Sciatic nerve (tissue), 2 donors: ENCODE data around the gene UNC5A. TPM values are rescaled to one million over a fixed set of nuclear protein-coding genes. Genes with fewer than 3 reads are reported as not detected.

ENCODE experiments used
- ATAC-seq: fragments of 200-7000 bp; cut with Tn5 transposase; one replicate; pipeline ENCODE4 v1.9.1; 2020; ENCODE audit warnings: mild to moderate bottlenecking, moderate library complexity
- DNase-seq: peaks from one replicate; pipeline ENCODE4 v3.0.0-alpha.2; 2020; ENCODE audit warnings: low spot score
- intact Hi-C: fragments of 100-400 bp; cut with DNase I; formaldehyde crosslinking; loops from one replicate; pipeline ENCODE4 v1.14.2; 2022
- total RNA-seq: library from RNA; stranded (reverse); fragmentation: NEBNext Ultra II Directional; extraction: Animal tissue kit (Norgen Biotek cat#: 25700); gene quantifications from one replicate; pipeline ENCODE4 v1.2.1, GENCODE V29; 2021
- donor health status: DM: no; HTN: no; CAD: no.
- donor health status: DM: no; HTN: no; CAD: no.

Gene UNC5A
- total RNA-seq, 1 donor from 2014 or later = not detected

DNA sequence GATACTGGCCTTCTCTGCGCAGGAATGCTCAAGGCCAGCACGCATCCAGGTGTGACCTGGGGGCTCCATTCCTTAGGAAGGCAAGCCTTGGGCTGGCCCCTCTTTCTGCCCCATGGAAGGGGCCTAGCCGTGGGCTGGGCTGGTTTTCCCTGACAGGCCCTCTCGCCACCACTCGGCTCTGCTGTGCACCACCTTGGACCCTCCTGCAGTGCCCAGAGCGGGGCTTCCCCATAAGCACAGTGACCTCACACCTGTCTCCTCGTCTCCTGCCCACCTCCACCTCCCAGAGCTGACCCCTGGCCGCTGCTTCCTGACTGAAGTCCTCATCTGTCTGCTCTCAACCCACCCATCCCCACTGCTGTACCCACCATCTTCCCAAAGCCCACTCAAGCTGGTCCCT lies 21.1 kb downstream of the UNC5A start:
- intact Hi-C loops = no loop called here
- ATAC-seq = no peak
- DNase-seq = no peak

DNA sequence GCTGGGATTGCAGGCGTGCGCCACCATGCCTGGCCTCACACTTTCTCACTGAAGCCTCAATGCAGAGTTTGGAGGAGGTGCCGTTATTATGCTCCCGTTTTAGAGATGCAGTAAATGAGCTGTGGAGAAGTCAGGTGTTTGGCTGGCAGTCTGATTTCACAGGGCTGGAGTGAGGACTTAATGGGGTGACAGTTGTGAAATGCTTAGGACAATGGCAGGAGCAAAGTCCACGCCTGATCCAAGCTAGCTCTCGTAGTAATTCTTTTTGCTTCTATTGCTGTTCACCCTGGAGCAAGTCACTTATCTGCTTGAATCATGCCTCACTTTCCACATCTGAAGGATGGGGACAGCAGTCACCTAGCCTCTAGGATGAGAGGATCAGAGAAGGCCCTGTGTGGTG lies 21.8 kb downstream of the UNC5A start:
- intact Hi-C loops = no loop called here
- DNase-seq (no peak), ATAC-seq (no peak)

- ATAC-seq = no peak
- DNase-seq = no peak
- intact Hi-C loops = no loop called here
Measured at GRCh38 chr5:176833286-176833685, 22.9 kb downstream of the UNC5A start.

DNA sequence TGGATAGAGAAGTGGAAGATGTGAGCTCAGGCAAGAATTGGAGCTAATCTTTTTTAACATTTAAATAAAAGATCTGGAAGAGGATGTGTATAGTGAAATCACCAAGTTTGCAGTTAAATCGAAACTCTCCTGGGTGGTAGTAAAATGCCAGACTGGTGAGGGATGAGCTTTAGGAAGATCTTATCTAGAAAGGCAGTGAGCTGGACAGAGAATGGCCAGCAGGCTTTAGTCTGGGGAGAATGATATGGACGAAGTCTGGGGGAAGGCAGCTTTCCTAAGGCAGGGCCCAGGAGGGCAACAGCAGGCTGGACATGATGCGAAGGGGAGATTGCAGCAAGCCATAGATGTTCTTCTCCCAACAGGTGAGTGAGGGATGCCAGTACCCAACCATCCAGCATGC lies 25.6 kb downstream of the UNC5A start:
- ATAC-seq (no peak), DNase-seq (no peak)
- intact Hi-C loops = no loop called here

- no peak for DNase-seq
- no peak for ATAC-seq
- intact Hi-C loops = no loop called here
Measured at GRCh38 chr5:176836811-176837706, 26.7 kb downstream of the UNC5A start.

DNA sequence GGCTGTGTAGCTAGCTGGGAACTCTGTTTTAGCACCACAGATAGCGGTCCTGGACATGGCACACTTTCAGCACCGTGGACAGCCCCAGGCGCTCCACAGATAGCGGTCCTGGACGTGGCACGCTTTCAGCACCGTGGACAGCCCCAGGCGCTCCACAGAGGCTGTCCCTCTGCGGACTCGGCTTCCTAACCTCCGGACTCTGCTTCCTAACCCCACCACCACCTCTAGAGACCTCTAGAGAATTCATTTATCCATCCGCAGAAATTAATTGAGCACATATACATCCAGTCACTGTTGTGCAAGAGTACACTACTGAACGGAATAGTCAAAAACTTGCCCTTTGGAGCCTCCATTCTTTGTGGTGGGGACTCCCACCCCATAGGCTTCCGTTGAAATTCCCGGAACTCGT lies 27.4 kb downstream of the UNC5A start:
- ATAC-seq (peak; percentile 89), DNase-seq (peak; percentile 91)
- intact Hi-C loops = no loop called here

DNA sequence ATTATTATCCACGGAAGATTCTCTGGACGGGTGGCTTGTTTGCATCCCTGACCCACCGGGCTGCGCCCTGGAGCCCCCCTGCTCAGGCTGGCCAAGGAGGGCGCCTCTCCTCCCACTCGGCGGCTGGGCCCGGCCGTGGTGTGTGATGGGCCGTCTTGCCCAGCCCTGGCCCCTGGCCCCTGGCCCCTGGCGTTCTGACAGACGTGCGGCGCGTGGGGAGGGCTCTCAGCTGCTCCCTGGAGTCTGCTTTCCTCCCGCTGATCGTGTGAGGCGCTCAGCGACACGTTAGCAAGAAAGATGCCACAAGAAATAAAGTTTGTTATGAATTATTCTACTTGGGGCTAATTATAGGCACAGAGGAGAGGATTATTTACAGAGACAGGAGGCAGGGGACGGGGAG lies 33.3 kb downstream of the UNC5A start:
- ATAC-seq = no peak
- DNase-seq = no peak
- intact Hi-C loops = no loop called here

DNA sequence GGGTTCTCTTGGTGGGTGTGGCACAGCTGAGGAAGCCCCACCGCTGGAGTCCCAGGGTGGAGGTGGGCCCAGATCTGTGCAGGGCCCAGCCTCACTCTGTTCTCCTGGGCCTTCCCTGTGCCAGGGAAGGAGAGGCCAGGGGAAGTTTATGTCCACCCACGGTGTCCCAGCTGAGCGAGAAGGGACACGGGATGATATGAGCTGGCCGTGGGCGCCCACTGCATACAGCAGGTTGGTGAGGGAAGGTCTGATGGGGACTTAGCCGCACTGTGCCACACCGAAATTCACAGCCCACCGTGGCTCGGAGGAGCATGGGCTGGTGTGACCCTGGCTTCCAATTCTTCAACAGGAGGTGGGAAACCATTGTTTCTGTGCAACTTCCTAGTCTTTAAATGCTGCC lies 33.9 kb downstream of the UNC5A start:
- ATAC-seq = no peak
- intact Hi-C loops = no loop called here
- no peak for DNase-seq

GRCh38 chr5:176844706-176845391 lies 34.5 kb downstream of the UNC5A start:
- no peak for ATAC-seq
- DNase-seq = no peak
- intact Hi-C loops = no loop called here

DNA sequence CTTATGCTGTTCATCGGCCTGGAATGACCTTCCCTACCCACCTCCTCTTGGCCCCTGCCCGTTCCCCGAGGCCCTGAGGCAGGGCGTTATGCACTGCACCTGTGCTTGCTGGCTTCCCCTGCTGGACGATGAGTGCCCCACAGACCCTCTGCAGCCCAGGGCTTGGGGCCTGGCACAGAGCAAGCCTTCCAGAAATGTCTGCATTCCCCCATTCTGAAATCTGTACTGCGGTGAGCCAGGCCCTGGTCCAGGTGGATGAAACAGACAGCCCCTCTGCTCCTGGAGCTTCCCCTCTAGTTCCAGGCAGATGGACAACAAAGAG lies 35.0 kb downstream of the UNC5A start:
- intact Hi-C loops = no loop called here
- no peak for DNase-seq
- ATAC-seq = no peak

DNA sequence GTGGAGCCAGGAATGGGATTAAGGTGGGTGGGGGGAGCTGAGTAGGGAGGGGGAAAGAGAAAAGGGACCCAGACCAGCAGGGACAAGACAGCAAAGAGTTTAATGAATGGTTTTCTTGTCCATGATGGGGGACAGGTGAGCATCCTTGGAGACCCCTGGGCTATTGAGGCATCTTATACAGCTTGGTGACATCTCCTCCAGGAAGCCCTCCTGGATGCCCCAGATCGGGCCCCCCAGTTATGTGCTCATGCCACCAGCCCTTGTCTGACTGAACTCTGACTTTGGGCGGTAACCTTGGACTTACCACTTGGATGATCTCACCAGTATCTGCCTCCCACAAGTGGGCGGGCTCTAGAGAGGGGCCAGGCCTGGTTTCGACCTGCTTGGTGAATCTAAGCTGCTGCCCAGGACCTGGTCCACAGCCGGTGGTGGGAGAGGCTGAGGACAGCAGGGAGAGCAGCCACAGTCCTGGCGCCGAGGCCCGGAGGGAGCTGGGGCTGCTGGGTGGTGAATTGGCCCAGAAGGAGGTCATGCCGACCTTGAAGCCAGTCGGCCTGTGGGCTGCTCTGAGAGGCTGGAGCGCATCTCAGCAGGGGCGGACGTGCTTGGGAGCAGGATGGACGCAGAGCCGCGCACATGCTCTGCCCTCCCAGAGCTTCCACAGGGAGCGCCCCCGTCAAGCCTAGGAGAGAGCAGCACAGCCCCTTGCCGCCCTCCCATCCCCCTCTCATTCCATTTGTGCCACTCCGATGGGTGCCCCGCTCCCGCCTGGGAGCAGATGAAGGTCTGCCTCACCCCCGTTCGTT lies 36.2 kb downstream of the UNC5A start:
- ATAC-seq (no peak), DNase-seq (no peak)
- intact Hi-C loops = no loop called here

DNA sequence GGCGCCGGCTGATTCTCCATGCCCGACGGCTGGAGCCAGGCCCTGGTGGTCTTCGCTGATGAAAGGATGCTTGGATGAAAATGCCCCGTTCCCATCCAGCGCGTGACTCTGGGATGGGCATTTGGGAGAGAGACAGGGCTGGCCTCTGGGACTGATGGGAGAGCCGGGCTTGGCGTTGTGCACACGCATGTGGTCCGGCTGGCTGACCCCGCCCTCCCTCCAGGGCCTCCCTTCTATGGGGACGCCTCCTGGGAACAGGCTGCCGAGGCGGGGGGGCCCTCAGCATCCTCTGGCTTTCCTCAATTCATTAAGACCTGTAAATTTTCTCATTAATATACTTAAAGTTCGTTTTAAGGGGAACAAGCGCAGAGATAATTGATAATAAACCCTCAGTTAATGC lies 36.8 kb downstream of the UNC5A start:
- no peak for DNase-seq
- intact Hi-C loops = no loop called here
- ATAC-seq = no peak

- DNase-seq (no peak), ATAC-seq (no peak)
- intact Hi-C loops = no loop called here
Measured at GRCh38 chr5:176847726-176848290, 37.4 kb downstream of the UNC5A start.

DNA sequence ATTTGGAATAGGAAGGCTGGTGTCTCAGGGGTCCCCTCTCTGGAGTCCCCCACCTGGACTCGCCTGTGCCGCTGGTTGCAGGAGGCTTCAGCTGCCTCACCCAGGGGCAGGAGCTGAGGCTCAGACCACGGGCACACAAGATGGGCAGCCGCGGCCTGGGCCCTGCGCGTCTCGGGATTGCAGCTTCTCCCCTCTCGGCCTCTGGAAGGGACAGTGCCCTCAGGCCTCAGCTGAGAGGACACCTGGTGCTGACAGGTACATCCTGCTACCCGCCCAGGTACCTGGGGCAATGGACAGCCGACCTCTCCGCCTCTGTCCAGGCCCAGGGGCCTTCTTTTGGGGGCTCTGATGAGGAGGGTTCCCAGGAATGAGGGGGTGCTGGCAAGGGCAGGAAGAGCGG lies 38.3 kb downstream of the UNC5A start:
- DNase-seq = no peak
- intact Hi-C loops = no loop called here
- ATAC-seq = no peak

- DNase-seq = no peak
- intact Hi-C loops = no loop called here
- ATAC-seq = no peak
Measured at GRCh38 chr5:176849611-176850227, 39.4 kb downstream of the UNC5A start.

DNA sequence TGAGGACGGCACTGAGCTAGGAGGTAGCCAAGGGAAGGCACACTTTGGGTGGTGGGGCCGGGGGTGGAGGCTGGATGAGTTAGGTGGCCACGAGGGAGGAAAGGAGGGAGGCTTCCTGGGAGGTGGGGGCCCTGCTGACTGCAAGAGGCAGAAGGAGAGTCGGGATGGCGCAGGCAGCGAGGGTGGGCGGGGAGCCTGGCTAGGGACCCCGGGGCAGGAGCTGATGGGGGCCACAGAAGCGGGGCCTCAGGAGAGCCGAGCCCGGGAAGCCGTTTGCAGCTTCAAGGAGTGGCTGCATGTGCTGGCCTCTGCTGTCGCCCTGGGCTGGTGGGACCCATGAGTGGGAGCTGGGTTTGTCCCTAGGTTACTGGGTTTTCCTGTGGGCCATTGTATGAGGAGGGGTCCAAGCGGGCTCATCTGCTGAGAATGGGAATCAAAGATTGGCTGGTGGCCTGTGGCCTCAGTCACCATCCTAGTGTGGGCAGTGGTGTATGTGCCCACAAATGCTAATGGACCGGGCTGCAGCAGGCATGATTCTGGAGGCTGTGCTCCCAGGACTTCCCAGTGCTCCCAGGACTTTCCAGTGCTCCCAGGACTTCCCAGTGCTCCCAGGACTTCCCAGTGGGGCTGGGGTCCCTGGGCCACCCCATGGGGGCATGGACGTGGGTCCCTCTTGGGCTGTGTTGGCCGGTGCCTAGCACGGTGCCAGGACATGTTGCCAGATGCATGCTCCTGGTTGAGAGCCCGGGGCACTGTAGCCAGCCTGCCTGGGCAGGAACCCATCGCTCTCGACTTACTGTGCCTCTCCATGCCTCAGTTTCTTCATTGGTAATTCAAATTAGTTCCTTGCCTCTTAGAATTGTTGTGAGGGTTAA lies 40.2 kb downstream of the UNC5A start:
- DNase-seq (no peak), ATAC-seq (no peak)
- intact Hi-C loops = no loop called here

- ATAC-seq (no peak), DNase-seq (no peak)
- intact Hi-C loops = no loop called here
Measured at GRCh38 chr5:176851380-176851779, 41.0 kb downstream of the UNC5A start.
